ENCODE measurements around the gene C16orf92. TPM values are rescaled to one million over a fixed set of nuclear protein-coding genes. Genes with fewer than 3 reads are reported as not detected.
A peak's percentile ranks its signal among the peaks of the same experiment; 100 is the strongest.

C16orf92 gene
- total RNA-seq, 1 donor: not detected

GRCh38 chr16:30030841-30031413 is 7.9 kb downstream of the C16orf92 start, which contains the start of gene TLCD3B:
Gene TLCD3B, minus strand, starts transcription at chr16:30031271. Its CDS starts 744 bp downstream, at chr16:30030527.
- H3K4me3 ChIP-seq (ENCODE audit: insufficient read depth, low read length): no peak within 1 kb of the TSS
- peaks cover 6% of the 10 kb centered on the region for H4K20me1 ChIP-seq (ENCODE audit: insufficient read depth, low read length)
- no peak for TF ChIP-seq CTCF (IDR thresholded peaks at IDR 0.05; ENCODE audit: extremely low read depth, low read depth, low read length)
- H3K27ac ChIP-seq (ENCODE audit: low read depth, low read length): no peak within 1 kb of the TSS
- H2AFZ ChIP-seq (ENCODE audit: low read length): no peak within 1 kb of the TSS
- H3K9me3 ChIP-seq (ENCODE audit: low read depth, low read length): no peaks in the 10 kb centered on the region
- peaks cover 37% of the 10 kb centered on the region for H3K27me3 ChIP-seq (ENCODE audit: insufficient read depth, low read length)
- no peak within 1 kb of the TSS for H3K4me2 ChIP-seq (ENCODE audit: insufficient read depth, low read length)
- peak; percentile 53 for DNase-seq (ENCODE audit: insufficient read length, low spot score, missing footprints)
- no peaks in the 10 kb centered on the region for H3K79me2 ChIP-seq (ENCODE audit: insufficient read depth, low read length)
- H3K36me3 ChIP-seq (ENCODE audit: insufficient read depth, low read length): no peaks in the 10 kb centered on the region
- peaks cover 4% of the 10 kb centered on the region for H3K4me1 ChIP-seq (ENCODE audit: insufficient read depth, low read length)

- TF ChIP-seq CTCF (IDR thresholded peaks at IDR 0.05; ENCODE audit: extremely low read depth, low read depth, low read length): no peak
- Histone ChIP-seq H3K36me3 (ENCODE audit: insufficient read depth, low read length) (no peaks in the 10 kb centered on the region), H3K9me3 (ENCODE audit: low read depth, low read length) (no peaks in the 10 kb centered on the region), H3K27me3 (ENCODE audit: insufficient read depth, low read length) (peaks cover 40% of the 10 kb centered on the region), H3K27ac (ENCODE audit: low read depth, low read length) (no peak overlapping the region), H3K79me2 (ENCODE audit: insufficient read depth, low read length) (no peaks in the 10 kb centered on the region), H3K4me3 (ENCODE audit: insufficient read depth, low read length) (no peak overlapping the region), H4K20me1 (ENCODE audit: insufficient read depth, low read length) (peaks cover 6% of the 10 kb centered on the region), H2AFZ (ENCODE audit: low read length) (no peak overlapping the region), H3K4me1 (ENCODE audit: insufficient read depth, low read length) (peaks cover 4% of the 10 kb centered on the region), H3K4me2 (ENCODE audit: insufficient read depth, low read length) (no peak overlapping the region)
- DNase-seq (ENCODE audit: insufficient read length, low spot score, missing footprints): peak; percentile 59
Observed at GRCh38 chr16:30031477-30031918, 8.5 kb downstream of the C16orf92 start.

- Histone ChIP-seq H3K9me3 (ENCODE audit: low read depth, low read length) (no peaks in the 10 kb centered on the region), H4K20me1 (ENCODE audit: insufficient read depth, low read length) (peaks cover 6% of the 10 kb centered on the region), H2AFZ (ENCODE audit: low read length) (no peak overlapping the region), H3K27me3 (ENCODE audit: insufficient read depth, low read length) (peaks cover 42% of the 10 kb centered on the region), H3K4me2 (ENCODE audit: insufficient read depth, low read length) (no peak overlapping the region), H3K36me3 (ENCODE audit: insufficient read depth, low read length) (no peaks in the 10 kb centered on the region), H3K79me2 (ENCODE audit: insufficient read depth, low read length) (no peaks in the 10 kb centered on the region), H3K4me3 (ENCODE audit: insufficient read depth, low read length) (no peak overlapping the region), H3K4me1 (ENCODE audit: insufficient read depth, low read length) (peaks cover 4% of the 10 kb centered on the region), H3K27ac (ENCODE audit: low read depth, low read length) (no peak overlapping the region)
- peak; percentile 90 for TF ChIP-seq CTCF (IDR thresholded peaks at IDR 0.05; ENCODE audit: extremely low read depth, low read depth, low read length)
- DNase-seq (ENCODE audit: insufficient read length, low spot score, missing footprints): peak; percentile 96
Observed at GRCh38 chr16:30032083-30032819, 9.3 kb downstream of the C16orf92 start.

GRCh38 chr16:30033270-30033669 is 10.3 kb downstream of the C16orf92 start:
- DNase-seq (ENCODE audit: insufficient read length, low spot score, missing footprints): peak; percentile 62
- no peak for TF ChIP-seq CTCF (IDR thresholded peaks at IDR 0.05; ENCODE audit: extremely low read depth, low read depth, low read length)
- peaks cover 4% of the 10 kb centered on the region for H3K4me1 ChIP-seq (ENCODE audit: insufficient read depth, low read length)
- H4K20me1 ChIP-seq (ENCODE audit: insufficient read depth, low read length): peaks cover 6% of the 10 kb centered on the region
- peaks cover 39% of the 10 kb centered on the region for H3K27me3 ChIP-seq (ENCODE audit: insufficient read depth, low read length)
- peak overlapping the region; percentile 75 for H3K4me2 ChIP-seq (ENCODE audit: insufficient read depth, low read length)
- peak overlapping the region; percentile 31 for H3K4me3 ChIP-seq (ENCODE audit: insufficient read depth, low read length)
- H3K27ac ChIP-seq (ENCODE audit: low read depth, low read length): no peak overlapping the region
- H3K79me2 ChIP-seq (ENCODE audit: insufficient read depth, low read length): no peaks in the 10 kb centered on the region
- peak overlapping the region; percentile 42 for H2AFZ ChIP-seq (ENCODE audit: low read length)
- no peaks in the 10 kb centered on the region for H3K9me3 ChIP-seq (ENCODE audit: low read depth, low read length)
- no peaks in the 10 kb centered on the region for H3K36me3 ChIP-seq (ENCODE audit: insufficient read depth, low read length)

Measured in osteoblast (primary cell).